Measurements from ENCODE around the gene PAPOLA.
"Not testable (repeated sequence)": the region's sequence is repeated elsewhere in the genome, so short reads cannot be mapped to it uniquely, and the experiment has no call there.

Gene PAPOLA

DNA sequence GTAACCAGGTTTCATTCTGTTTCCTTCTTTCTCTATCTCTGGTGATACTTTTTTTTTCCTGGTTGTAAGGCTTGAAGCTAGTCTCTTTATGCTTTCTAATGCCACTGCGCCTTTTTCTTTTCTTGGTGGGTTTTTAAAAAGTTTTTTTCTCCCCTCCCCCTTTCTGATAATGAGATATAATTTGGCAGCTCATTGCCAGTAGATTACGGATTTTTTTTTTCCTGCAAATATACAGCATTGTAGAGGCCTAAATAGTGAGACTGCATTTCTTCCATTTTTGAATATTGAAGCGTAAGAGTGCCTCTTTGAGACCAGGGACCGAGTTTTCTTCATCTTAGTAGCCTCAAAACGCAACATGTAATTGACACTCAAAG lies 1.1 kb downstream of the PAPOLA start:
- DNase-seq = no peak

DNA sequence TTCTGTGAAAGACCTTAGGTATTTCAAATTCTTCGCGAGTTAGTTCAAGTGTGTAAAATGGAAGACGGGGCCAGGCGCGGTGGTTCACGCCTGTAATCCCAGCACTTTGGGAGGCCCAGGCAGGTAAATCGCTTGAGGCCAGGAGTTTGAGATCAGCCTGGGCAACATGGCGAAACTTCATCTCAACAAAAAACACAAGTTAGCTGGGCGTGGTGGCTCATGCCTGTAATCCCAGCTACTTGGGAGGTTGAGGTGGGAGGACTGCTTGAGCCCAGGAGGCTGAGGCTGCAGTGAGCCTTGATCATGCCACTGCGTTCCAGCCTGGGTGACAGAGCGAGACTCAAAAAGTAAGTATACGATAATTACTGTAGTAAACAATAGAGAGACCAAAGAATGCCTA lies 2.2 kb downstream of the PAPOLA start:
- DNase-seq = not testable (repeated sequence)

DNA sequence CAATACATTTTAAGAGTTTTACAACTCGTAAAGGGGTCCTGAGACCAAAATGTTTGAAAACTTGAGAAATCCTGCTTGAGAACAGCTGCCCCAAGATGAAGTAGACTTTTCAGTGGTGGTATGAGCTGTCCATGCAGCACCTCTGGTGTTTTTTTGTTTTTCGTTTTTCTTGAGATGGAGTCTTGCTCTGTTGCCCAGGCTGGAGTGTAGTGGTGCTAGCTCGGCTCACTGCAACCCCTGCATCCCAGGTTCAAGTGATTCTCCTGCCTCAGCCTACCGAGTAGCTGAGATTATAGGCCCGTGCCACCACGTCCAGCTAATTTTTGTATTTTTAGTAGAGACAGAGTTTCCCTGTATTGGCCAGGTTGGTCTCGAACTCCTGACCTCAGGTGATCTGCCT lies 5.5 kb downstream of the PAPOLA start:
- no peak for DNase-seq

DNA sequence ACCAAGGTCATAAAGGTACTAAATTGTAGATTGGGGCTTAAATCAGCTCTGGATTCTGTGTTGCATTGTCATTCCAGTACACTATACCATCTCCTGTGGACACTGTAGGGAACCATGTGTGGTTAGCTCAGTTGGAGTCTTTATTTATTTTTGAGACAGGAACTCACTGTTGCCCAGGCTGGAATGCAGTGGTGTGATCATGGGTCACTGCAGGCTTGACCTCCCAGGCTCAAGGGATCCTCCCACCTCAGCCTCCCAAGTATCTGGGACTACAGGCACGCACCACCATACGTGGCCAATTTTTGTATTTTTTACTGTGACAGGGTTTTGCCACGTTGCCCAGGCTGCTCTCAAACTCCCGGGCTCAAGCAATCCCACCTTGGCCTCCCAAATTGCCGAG lies 6.7 kb downstream of the PAPOLA start:
- no peak for DNase-seq

DNA sequence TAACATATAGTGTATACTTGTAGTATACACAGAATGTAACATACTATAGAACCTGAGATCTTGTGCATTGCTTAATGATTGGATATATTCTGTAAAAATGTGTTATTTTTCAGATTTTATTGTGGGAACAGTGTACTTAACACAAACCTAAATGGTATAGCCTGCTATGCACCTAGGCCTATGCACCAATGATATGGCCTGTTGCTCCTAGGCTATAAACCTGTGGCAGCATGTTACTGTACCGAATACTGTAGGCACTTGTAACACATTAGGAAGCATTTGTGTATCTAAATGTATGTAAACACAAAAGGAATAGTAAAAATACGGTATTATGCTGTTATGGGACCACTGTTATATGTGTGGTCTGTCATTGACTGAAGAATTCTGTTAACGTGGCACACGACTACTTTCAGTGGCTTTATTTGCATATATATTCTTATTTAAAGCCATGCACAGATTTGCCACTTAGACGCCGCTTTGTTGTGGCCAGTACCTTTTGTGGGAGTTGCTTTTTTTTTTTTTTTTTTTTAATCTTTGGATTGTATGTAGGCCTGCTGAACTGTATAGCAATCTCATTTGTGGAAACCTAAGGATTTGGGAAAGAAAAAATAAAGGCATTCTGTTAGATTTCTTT lies 7.4 kb downstream of the PAPOLA start:
- no peak for DNase-seq

DNA sequence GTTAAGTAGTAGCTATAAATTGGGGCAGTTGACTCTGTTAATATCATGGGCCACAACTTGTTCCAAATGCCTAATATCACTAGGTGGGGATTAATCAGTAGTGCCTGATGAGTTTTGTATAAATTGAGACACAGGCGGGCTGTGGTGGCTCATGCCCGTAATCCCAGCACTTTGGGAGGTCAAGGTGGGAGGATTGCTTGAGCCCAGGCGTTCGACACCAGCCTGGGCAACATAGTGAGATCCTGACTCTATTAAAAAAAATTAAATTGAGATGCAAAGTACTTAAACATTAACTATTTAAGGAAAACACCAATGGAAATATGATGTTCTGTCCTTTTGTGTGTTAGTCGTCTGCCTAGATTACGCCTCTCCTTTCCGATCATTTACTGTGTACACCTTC lies 9.0 kb downstream of the PAPOLA start:
- DNase-seq = no peak

DNA sequence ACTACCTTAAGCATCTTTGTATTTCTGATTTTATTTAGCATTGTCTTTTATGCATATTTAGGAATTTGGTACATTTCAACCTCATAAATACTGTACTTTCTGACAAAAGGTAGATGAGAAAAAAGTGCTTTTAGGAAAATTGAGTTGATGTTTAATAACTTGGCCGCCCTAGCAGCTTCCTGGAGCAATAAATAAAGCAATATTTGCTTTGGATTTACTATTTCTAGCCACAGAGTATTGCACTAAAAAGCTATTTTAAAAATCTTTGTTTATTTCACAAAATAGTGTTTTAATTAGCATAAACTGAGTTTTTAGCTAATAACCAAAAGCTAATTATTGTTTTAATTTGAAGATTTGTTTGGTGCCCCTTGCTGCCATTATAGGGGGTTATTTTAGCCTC lies 9.5 kb downstream of the PAPOLA start:
- no peak for DNase-seq

DNA sequence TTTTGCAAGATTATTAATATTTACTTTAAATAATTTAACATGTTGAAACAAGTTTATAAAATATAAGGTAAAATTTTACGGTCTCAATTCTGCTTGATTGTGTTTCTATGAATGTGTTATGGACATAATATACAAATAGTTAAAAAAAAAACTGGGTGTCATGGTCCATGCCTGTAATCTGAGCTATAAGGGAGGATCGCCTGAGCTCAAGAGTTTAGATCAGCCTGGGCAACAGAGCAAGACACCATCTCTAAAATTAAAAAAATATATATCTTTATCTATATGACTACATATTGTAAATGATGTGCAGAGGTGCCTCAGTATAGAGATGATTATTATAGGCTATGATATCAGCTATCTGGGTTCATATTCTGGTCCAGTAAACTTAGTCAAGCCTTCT lies 9.9 kb downstream of the PAPOLA start:
- DNase-seq = no peak

DNA sequence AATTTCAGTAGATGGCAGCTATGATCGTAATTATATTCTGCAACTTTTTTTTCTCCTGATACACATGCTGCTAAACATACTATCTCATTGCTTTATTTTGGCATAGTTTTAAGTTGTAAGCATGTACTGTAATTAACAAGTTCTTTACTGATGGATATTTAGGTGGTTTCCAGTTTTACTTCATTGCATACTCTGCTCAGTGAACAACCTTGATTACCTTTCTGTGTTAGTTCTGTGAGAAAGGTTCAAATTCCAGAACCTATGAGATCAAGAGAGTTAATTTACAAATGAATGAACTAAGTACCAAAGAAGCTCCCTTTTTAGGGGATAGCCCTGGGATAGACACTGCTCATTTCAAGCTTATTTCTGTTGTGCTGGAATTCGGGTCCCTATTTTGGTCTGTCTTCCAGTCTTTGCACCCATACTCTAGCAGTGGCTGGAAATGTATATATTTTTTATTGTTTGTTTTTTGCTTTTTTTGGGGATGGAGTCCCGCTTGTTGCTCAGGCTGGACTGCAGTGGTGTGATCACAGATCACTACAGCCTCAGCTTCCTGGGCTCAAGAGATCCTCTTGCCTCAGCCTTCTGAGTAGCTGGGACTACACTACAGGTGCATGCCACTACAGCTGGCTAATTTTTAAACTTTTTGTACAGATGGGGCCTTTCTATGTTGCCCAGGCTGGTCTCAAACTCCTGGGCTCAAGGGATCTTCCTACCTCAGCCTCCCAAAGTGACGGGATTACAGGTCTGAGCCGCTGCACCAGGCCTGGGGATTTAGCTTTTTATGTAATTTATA lies 10.6 kb downstream of the PAPOLA start:
- no peak for DNase-seq

DNA sequence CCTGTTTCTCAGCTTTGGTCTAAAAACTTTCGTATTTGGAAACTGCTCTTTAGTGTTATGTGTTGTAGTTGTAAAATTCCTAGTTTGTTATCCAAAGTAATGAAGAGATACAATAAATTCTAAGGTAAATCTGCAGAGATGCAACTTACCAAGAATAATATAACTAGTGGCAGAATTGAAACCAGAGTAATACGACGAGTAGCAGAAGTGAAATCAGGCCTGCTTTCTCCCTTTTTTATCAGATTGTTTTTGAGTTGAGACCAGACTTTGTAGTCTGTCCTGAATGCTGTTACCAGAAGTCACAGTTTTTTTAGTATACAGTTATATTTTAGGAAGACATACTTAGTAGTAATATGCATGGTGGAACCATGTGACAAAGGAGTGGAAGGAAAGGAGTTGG lies 12.5 kb downstream of the PAPOLA start:
- no peak for DNase-seq

DNA sequence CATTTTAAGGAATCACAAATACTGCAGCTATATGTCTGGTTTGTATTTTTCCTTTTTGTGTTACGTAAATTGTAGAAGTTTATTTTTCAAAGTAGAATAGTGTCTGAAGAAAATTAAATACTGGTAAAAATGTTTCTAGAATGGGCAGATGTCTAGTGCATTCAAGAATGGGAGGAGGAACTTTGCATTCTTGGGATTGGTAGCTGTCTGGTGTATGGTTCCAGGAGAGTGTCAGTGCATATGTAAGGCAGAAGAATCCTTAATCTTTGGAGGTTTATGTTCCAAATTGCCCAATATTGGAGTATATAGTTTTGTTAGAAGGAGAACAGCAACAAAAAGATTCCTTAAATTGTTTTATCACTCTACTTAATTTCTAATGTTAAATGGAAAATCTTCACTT lies 13.5 kb downstream of the PAPOLA start:
- DNase-seq = no peak

DNA sequence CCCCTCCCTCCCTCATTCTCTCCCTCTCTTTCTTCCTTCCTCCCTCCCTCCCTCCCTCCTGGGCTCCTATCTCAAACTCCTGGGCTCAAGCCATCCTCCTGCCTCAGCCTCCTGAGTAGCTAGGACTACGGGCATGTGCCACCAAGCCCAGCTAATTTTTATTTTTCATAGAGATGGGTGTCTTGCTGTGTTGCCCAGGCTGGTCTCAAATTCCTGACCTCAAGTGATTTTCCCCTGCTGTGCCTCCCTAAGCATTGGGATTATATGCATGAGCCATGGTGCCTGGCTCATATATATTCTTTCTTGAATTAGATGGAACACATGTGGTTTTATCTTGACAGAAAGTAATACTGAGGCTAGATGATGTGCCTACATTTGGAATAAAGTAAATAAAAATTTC lies 14.2 kb downstream of the PAPOLA start:
- no peak for DNase-seq

DNA sequence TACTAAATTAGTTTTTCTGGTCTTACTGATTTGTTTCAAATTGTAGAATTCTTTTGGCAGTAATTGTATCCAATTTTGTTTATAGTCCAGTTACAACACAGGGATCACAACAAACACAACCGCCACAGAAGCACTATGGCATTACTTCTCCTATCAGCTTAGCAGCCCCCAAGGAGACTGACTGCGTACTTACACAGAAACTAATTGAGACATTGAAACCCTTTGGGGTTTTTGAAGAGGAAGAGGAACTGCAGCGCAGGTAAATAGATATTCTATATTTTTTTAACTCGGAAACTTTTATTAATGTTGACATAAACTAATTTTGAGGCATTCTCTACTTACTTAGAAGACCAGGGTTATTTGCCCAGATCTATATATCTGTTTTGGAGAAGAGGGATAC lies 17.8 kb downstream of the PAPOLA start:
- DNase-seq = no peak

DNA sequence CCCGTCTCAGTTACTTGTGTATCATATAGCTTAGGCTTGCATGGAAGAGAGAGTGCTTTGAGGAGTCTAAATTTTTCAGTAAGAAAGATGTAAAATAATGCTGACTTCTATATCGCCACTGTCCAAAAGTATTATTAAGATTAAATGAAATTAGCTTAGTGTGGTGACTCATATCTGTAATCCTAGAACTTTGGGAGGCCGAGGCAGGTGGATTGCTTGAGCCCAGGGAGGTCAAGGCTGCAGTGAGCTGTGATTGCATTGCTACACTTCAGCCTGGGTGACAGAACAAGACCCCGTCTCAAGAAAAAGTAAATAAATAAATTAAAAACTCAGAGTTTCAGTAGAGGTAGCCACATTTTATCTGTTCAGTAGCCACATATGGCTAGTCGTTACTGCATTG lies 23.3 kb downstream of the PAPOLA start:
- DNase-seq = no peak

DNA sequence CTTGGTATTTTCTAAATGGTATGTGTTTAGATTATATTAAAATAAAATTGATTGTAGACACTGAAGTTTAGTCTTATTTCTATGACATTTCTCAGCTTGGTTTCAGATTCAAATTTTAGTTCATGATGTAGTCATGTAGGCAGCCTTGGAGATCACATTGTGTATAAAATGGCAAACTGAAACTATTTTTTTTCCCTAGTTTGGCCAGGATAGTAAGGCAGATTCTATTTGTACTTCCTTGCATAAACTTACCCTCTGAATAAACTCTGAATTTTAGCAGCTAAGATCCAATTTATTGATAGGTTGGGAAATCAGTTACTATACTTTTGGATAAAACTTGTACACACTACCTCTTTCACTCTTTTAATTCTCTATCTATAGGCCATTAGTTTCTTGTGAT lies 30.4 kb downstream of the PAPOLA start:
- DNase-seq = no peak

DNA sequence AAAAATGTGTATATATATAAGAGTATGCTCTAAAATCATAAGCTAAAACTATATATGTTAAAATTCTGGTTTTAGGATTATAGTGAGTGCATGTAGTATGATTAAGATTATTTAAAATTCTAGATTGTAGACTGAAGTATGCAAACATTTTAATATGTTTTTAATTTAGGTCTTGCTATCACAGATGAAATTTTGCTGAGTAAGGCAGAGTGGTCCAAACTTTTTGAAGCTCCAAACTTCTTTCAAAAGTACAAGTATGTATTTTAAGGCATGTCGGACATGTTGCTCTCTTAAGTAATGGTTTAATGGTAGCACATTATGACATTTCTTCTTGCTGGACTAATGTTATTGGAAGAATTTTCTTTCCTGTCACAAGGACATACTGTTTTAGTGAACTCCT lies 34.6 kb downstream of the PAPOLA start:
- DNase-seq = no peak

DNA sequence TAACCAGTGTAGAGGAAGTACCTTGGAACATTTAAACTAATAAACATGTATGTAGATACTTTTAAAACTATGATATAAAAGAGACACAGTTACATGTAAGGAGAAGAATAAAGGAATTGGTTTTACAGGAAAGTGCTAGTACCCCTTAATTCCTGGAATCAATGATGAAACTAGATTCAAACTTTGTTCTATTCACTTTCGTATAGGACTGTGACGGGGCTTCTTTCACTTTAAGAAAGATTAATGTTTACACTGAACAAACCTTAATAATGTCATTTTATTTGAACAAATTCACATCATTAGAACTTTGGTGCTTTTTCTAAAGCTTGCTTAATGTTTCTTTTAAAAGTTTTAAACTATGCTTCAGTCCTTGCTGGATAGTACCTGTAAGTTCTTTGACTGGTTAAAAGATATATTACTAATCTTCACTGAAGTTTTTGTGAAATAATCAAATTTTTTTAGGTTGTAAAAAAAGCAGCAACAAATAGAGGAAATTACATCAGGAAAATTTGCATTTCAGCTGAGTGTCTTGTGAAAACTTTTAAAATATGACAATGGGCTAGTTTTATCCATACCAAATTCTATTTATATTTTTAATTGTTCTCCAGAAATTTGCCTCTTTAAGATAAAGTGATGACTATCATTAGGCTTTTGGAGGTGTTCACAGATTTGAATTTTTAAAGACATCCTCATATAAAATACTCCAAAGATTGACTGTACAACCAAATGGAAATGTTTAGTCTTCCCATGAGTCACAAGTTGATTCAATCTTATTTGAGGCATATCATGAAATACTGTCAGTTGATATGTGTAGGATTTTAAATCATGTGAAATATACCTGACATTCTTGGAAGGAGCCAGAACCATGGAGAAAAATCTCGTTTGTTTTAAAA lies 36.2 kb downstream of the PAPOLA start:
- no peak for DNase-seq

DNA sequence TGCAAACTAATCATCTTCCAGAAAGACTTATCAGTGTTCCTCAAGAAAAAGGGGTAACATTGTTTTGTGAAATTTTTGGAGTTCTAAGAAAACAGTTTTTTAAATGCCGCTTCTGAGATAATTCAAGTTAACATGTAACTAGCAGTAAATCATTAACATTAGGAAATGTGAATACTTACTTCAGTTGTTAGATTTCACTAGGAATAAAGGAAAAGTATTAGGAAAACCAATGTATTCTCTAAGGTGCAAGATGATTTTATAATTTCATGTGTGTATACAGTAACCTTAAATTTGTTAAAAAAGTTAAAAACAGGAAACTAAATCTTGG lies 36.8 kb downstream of the PAPOLA start:
- no peak for DNase-seq

DNA sequence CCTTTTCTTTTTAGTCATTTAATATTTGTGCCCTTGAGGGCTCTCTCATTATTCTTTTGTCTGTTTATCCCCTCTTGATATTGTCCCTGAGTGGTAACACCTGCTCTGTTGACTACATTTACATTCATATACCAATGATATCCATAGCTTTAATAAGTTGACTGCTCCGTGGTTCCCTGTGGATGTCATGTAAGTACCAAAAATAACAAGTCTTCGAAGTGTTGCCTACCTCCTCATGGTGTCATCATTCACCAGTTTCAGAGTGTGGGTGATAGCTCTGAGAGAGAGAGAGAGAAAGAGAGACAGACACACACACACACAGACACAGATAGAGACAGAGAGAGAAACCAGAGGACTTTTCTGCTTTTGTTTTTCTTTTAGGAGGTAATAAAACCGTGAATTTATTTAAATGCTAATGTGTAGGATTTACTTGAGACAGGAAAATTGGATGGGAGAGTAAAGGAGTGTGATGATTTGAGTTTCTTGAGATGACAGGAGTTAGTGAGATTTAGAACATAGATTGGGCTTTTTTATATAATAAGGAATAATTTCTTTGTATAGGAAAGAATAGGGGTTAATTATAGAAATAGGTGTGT lies 52.2 kb downstream of the PAPOLA start:
- DNase-seq = no peak

DNA sequence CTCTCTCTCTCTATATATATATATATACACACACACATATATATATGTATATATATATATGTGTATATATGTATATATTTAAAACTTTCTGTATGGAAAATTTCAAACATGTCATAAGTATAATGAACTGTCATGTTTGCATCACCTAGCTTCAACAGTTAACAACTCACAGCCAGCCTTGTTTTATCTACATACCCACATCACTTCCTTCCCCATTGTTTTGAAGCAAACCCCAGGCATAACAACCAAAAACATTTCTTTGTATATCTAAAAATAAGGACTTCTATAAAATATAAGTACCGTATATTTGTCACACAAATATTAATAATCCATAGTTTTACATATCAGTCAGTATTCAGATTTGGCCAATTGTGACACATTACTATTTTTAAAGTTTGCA lies 57.4 kb downstream of the PAPOLA start:
- DNase-seq = no peak

DNA sequence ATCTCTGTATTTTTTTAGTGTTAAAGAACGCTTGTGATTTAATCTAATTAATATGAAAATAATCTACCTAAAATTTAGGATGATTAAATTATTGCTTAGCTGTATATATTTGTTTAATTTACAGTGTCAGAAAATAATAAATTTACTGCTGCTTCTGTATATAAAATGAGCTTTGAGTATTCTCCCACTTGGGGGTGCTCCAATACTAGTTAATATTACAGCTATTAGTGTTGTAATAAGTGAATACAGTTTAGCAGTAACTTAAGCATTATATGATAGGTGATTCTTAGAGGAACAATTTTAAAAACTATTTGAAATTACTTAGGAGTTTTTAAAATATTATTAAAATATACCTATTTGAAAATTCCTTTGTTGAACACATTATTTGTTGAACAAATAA lies 62.2 kb downstream of the PAPOLA start:
- DNase-seq = no peak

DNA sequence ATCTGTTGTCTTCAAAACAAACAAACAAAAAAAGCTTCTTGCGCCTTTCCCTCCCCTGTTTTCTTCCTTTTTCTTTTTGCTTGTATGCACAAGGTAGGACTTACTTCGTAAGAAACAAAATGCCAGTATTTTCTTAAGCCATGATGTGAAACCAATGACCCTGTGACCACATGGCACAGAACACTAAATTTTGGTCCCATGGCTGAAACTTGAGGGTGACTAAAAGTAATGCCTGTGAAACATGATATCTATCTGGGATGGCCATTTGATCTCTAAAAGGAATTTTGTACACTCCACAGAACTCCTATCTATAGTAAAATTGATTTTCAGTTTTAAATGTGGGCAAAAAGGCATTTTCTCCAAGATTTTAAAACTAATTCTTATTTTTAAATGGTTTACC lies 63.6 kb downstream of the PAPOLA start:
- no peak for DNase-seq

DNA sequence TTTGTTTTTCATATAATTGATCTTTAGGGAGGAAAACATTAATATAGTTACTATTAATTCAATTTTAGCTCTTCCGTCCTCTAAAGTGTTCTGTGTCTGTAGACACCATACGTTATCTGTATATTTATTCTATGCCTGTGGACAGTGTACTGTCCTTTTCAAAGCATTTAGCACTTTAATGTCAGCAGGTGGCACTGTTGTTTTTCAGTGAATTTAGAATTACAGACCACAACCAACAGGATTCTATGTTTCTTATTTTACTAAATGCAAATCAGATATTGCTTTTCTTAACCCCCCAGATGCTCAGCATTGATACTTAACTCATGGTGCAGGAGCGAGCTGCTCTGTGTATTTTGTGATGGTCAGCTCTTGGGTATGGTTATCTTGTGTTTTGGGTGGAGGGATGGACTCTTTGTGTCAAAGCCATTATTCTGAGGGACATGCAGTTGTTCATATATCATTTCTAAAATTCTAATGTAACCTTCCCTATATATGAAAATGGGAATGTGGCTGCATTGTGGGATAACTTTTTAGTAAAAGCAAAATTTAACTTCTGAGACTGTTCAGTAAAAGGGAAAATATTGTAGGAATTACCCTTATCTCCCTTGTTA lies 65.2 kb downstream of the PAPOLA start:
- peak; percentile 28 for DNase-seq
